ENCODE results near the gene MSH5.
A peak's percentile ranks its signal among the peaks of the same experiment; 100 is the strongest.
"Not testable (repeated sequence)": the region's sequence is repeated elsewhere in the genome, so short reads cannot be mapped to it uniquely, and the experiment has no call there.

Gene MSH5

GRCh38 chr6:31805939-31806469 is 66.2 kb downstream of the MSH5 start:
- DNase-seq (ENCODE audit: low read depth): no peak
- peak overlapping the region; percentile 61 for H3K4me3 ChIP-seq (ENCODE audit: low read depth, low read length)
- TF ChIP-seq CTCF (IDR thresholded peaks at IDR 0.05; ENCODE audit: low read depth, low read length, missing control alignments): no peak

- peak; percentile 83 for DNase-seq (ENCODE audit: low read depth)
- no peak for TF ChIP-seq CTCF (IDR thresholded peaks at IDR 0.05; ENCODE audit: low read depth, low read length, missing control alignments)
- peak within 1 kb of the TSS; percentile 61 for H3K4me3 ChIP-seq (ENCODE audit: low read depth, low read length)
Observed at GRCh38 chr6:31806470-31807272, 66.9 kb downstream of the MSH5 start, which contains the start of gene LSM2. Gene LSM2, minus strand, starts transcription at chr6:31806966. Its CDS starts 209 bp downstream, at chr6:31806757.

- not testable (repeated sequence) for DNase-seq (ENCODE audit: low read depth); H3K4me3 ChIP-seq (ENCODE audit: low read depth, low read length)
Observed at GRCh38 chr6:31808599-31808998, 68.8 kb downstream of the MSH5 start.

GRCh38 chr6:31811645-31812044 is 71.8 kb downstream of the MSH5 start:
- no peak overlapping the region for H3K4me3 ChIP-seq (ENCODE audit: low read depth, low read length)
- no peak for DNase-seq (ENCODE audit: low read depth)
- TF ChIP-seq CTCF (IDR thresholded peaks at IDR 0.05; ENCODE audit: low read depth, low read length, missing control alignments): no peak
